ENCODE measurements around the gene CACNA2D2.
"Not testable (repeated sequence)": the region's sequence is repeated elsewhere in the genome, so short reads cannot be mapped to it uniquely, and the experiment has no call there.

The CACNA2D2 gene

GRCh38 chr3:50525987-50526386 lies 22.6 kb upstream of the CACNA2D2 start:
- no peak for DNase-seq

DNA sequence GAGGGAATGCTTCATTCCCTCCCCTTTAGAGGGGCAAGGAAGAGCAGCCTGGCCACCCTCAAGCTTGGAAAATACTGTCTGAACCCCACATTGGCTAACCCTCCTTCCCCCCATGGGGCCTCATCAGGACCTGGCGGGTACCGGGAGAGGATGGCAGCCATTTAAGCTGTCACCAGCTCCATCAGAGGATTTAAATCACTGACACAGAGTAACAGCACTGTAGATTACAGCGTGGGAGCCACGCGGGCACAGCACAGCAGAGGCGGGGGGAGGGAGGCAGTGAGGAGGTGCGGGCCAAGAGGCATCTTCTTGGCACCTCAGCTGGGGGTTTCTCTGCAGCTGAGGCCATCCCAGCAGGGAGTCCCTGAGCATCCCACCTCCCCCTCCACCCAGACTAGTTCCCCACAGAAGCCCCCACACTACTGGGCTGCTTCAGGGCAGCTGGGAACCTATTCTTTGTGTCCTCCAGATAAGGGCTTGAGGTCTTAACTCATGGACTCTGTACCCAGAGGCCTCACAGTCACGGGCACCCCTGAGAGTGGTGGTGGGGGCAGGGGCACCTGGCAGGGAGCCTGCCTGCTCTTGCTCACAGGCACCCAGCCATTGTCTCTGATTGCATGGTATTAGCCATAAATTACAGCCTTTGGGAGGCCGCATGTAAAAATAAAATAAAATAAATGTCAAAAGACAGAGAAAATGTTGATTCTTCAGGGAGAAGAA lies 21.9 kb upstream of the CACNA2D2 start:
- DNase-seq, result no peak

GRCh38 chr3:50524746-50525145 lies 21.3 kb upstream of the CACNA2D2 start:
- DNase-seq, result no peak

DNA sequence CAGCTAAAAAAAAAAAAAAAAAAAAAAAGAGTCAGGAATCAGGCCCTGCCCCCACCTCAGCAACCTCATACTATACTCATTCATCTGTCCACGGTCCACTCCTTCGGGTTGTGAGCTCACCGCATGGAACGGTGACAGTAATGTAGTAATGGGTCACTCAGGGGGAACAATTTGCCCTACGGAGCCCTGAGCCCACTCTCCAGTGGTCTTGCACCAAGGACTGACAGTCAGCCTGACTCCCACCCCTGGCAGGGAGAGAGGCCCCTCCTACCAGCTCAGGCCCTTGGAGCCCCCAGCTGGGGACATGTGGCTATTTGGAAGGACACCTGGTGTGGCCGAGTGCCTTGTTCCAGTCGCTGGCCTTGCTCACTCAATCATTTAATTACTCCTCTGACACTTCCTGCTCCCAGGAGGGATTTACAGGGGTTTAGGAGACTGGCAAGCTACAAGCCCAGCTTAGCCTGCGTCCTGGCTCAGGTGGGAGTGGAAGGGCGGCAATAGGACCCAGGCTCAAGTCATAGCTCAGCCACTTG lies 19.9 kb upstream of the CACNA2D2 start:
- no peak for DNase-seq

DNA sequence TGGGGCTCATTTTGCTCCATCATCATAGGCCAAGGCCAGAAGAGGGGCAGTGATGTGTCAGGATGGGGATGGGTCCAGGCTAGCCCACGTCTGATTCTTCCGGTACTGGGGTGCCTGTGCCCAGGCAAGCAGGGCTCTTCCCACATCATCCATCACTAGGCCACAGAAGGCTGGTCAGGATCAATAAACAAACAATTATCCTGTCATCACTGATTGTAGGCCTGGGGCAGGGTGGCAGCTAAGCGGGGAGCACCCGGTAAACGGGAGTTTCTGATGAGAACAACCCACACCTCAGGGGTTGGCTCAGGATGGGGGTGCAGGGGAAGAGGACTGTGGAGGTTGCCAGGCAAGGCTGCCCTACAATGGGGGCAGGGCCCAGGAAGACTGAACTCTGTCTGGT lies 18.1 kb upstream of the CACNA2D2 start:
- no peak for DNase-seq

GRCh38 chr3:50520849-50521248 lies 17.4 kb upstream of the CACNA2D2 start:
- DNase-seq, result no peak

DNA sequence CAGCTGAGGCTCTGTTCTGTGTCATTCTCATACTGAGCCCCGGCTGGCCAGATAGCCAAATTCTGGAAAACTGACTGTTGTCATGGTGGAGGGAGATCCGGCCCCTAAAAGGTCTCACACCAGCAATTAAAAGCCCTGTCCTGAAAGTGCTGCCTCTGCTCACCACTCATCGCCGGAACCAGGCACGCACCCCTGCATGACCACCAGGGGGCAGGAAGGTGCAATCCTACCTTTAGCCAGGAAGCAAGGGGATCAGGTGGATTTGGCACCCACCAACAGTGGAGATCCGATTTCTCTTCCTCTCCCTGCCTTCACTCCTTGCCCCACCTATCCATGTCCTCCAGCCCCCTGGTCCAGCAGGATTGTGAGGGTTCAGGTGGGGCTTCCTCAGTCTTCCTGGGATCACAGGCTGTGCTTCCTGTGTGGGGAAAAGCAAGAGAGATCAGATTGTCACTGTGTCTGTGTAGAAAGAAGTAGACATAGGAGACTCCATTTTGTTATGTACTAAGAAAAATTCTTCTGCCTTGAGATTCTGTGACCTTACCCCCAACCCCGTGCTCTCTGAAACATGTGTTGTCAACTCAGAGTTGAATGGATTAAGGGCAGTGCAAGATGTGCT lies 16.1 kb upstream of the CACNA2D2 start:
- peak; percentile 55 for DNase-seq

GRCh38 chr3:50518436-50518835 lies 15.0 kb upstream of the CACNA2D2 start:
- no peak for DNase-seq

GRCh38 chr3:50517721-50518206 lies 14.3 kb upstream of the CACNA2D2 start:
- no peak for DNase-seq

DNA sequence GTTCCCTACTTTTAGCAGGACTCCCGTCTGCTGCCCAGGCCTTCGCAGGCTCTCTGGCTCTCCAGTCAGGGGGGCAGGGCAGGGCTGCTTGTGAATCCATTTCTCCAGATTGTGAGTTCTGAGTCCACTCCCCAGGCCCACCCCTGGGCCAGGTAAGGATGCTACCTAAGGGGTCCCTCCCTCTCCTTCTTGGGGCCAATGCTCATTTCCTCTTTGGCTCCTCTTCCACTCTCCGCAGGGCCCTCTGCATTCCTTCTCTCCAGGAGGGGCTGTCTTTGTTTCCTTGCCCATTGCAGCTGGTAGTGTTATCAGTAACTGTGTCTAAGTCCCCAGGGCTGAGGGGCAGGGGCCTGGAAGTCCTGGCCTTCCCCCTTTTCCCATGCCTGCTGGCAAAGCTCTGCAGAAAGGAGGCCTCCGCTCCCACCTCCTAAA lies 13.0 kb upstream of the CACNA2D2 start:
- no peak for DNase-seq

GRCh38 chr3:50515565-50516439 lies 12.4 kb upstream of the CACNA2D2 start:
- DNase-seq, result no peak

DNA sequence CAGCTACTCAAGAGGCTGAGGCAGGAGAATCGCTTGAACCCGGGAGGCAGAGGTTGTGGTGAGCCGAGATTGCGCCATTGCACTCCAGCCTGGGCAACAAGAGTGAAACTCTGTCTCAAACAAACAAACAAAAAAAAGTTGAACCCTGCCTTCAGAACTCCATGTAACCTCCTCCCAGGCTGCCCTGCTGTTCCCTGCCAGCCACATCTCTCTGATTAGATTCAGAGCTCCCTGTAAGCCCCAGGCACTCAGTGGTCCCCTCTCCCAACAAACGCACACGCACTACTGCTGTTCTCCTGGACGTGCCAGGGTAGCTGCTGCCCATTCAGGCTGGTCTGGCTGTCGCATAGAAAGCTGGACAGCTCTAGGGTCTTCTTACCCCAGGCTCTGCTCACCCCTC lies 9.5 kb upstream of the CACNA2D2 start:
- not testable (repeated sequence) for DNase-seq

DNA sequence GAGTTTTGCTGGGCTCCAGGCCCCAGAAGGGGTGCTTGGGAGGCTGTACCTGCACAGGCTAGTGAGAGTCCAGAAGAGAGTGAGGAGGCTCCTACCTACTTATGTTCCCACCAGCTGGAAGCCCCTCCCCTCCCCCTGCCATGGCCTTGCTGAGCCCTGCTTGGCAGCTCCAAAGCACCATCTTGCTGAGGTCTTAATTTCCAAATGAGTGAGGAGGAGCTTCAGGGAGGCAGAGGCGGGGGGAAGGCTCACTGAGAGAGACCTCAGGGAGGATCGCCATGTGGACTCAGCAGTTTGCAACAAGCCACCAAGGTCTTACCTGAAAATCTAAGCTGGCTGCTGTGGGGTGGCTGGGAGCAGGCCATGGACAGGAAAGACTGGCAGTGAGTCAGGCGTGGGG lies 8.7 kb upstream of the CACNA2D2 start:
- no peak for DNase-seq

DNA sequence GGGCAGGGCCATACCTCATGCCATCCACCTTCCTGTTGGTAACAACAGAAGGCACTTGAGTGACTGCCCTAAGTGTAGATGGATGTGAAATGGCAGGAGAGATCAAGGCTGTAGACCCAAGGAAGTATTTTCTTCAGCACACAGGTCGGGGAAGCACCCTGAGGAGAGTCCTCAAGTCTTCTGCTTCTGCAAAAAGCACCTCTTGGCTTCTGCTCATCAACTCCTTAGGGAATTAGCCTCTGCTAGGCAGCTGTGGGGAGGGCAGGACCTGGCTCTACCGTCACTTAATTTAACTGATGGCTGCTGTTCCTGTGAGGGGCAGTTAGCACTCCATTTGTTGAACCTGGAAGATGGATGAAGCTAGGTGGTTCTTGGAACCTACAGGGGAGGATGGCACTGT lies 6.9 kb upstream of the CACNA2D2 start:
- DNase-seq, result no peak

DNA sequence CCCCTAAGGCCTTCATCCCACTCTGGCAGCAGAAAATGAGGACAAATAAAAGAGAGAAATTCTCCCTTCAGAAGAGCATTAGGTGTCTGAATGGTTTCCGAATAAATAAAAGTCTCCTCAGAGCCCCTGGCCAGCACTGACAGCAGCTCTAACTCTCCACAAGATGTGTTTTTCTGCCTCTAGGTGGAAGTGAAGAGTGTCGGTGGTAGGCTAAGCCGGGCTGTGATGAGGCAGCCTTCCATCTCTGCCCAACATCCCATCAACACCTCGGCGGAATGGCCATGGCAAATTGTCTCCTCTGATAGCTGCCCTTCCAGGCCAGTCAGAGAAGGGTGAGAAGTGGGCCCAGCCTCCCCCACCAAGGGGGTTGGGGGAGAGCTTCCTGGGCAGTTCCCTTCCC lies 6.3 kb upstream of the CACNA2D2 start:
- no peak for DNase-seq

- no peak for DNase-seq
These were observed 5.4 kb upstream of the CACNA2D2 start for GRCh38 chr3:50508821-50509220.

GRCh38 chr3:50506169-50506568 lies 2.7 kb upstream of the CACNA2D2 start:
- DNase-seq, result no peak

GRCh38 chr3:50504681-50505080 lies 1.2 kb upstream of the CACNA2D2 start:
- DNase-seq, result no peak

- DNase-seq, result no peak
These were observed 630 bp downstream of the CACNA2D2 start for GRCh38 chr3:50502584-50503423.

- no peak for DNase-seq
These were observed 1.2 kb downstream of the CACNA2D2 start for GRCh38 chr3:50502225-50502583.

DNA sequence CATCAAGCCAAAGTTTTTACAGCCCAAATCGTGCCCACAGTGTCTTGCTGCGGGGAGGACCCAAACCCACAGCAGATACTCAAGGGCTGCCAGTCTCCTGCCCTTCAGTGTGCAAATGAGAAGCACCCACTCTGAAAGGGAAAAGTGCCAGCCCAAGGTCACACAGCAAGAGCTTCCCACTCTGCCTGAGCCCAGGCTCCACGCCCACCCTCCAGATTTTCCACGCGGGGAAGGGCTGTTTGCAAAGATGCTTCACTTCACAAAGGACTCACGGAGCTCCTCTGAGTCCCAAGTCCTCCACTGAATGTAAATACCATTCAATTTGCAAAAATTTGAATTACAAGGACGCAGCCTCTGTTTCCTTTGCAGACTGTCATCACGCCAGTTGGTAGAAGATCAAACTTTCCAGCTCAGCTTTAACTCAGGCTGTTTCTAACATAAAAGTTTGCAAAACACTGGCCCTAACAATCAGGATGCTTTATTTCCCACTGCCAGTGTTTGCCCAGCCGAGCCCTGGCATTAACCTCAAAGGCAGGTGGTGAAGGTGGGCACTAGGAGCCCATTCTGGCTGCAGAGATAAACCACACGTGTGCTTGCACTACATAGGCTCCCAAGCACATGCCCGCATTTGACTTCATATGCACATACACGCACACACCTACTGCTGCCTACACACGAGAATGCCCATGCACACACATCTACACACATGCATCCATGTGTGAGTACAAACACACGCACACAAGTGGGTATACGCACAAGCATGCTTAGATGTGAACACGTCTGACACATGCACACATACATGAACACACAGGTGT lies 7.6 kb downstream of the CACNA2D2 start:
- no peak for DNase-seq

GRCh38 chr3:50494126-50494525 lies 9.3 kb downstream of the CACNA2D2 start:
- DNase-seq, result no peak

Measured in activated CD4-positive, alpha-beta T cell treated with anti-CD3 and anti-CD28 coated beads for 1 hour (primary cell).